Right atrium auricular region (tissue), 2 donors: ENCODE results near the gene GNA15. TPM values are rescaled to one million over a fixed set of nuclear protein-coding genes. Genes with fewer than 3 reads are reported as not detected.
"Not testable (repeated sequence)": the region's sequence is repeated elsewhere in the genome, so short reads cannot be mapped to it uniquely, and the experiment has no call there.

Experiments
- DNase-seq: peaks from one replicate; pipeline ENCODE4 v3.0.0-alpha.2; 2019; ENCODE audit warnings: low spot score
- H3K27ac ChIP-seq, 2 donors: fragments of 200-600 bp; sonication (generic); 1 replicate in 1 of 2; 2 replicates in 1 of 2; pipeline ENCODE4 v1.5.1; 2016 to 2019
- H3K27me3 ChIP-seq, 2 donors: fragments of 200-600 bp; sonication (generic); one replicate each; pipeline versions ENCODE4 v1.5.1 to v1.6.0; 2017 to 2019
- H3K36me3 ChIP-seq: fragments of 200-600 bp; sonication (generic); one replicate; pipeline ENCODE4 v1.5.1; 2016
- H3K4me1 ChIP-seq, 2 donors: fragments of 200-600 bp; sonication (generic); one replicate each; pipeline versions ENCODE4 v1.5.1 to v1.6.0; 2017 to 2019
- H3K4me3 ChIP-seq, 2 donors: fragments of 200-600 bp; sonication (generic); 1 replicate in 1 of 2; 2 replicates in 1 of 2; pipeline ENCODE4 v1.5.1; 2017 to 2019; ENCODE audit warnings: mild to moderate bottlenecking in 1 of 2, moderate library complexity in 1 of 2
- H3K9me3 ChIP-seq, 2 donors: fragments of 200-600 bp; sonication (generic); one replicate each; pipeline ENCODE4 v1.5.1; 2019
- CTCF ChIP-seq, 2 donors: fragments of 200-600 bp; sonication (generic); IDR thresholded peaks; one replicate each; pipeline ENCODE4 v1.5.1; 2019; ENCODE audit warnings: antibody characterized with exemption in 2 of 2
- total RNA-seq, 2 donors: library from RNA; depleted of rRNA; stranded (reverse); fragments of >200 nt; gene quantifications; one replicate each; pipeline ENCODE4 v1.1.0, GENCODE V29; 2016

Gene GNA15
- total RNA-seq, 2 donors from 2014 or later, result 0.74 to 3.0 TPM

GRCh38 chr19:3187662-3188511 is 52.1 kb downstream of the GNA15 start:
- no peak for DNase-seq
- Histone ChIP-seq H3K9me3 (no peaks in the 10 kb centered on the region), H3K27ac (no peak overlapping the region), H3K4me3 (no peak overlapping the region), H3K36me3 (no peaks in the 10 kb centered on the region), H3K4me1 (peaks cover 0 to 31% of the 10 kb centered on the region in 2 donors), H3K27me3 (no peaks in the 10 kb centered on the region)
- TF ChIP-seq CTCF (IDR thresholded peaks at IDR 0.05), result no peak

GRCh38 chr19:3188627-3189596 is 53.1 kb downstream of the GNA15 start:
- no peak overlapping the region for H3K27ac ChIP-seq
- DNase-seq, result no peak
- TF ChIP-seq CTCF (IDR thresholded peaks at IDR 0.05), result no peak
- H3K9me3 ChIP-seq, result no peaks in the 10 kb centered on the region
- no peaks in the 10 kb centered on the region for H3K27me3 ChIP-seq
- H3K36me3 ChIP-seq, result no peaks in the 10 kb centered on the region
- peaks cover 0 to 31% of the 10 kb centered on the region in 2 donors for H3K4me1 ChIP-seq
- no peak overlapping the region for H3K4me3 ChIP-seq

GRCh38 chr19:3189702-3190469 is 54.1 kb downstream of the GNA15 start:
- DNase-seq, result no peak

GRCh38 chr19:3190470-3190770 is 54.6 kb downstream of the GNA15 start:
- TF ChIP-seq CTCF (IDR thresholded peaks at IDR 0.05), result no peak
- peaks cover 0 to 25% of the 10 kb centered on the region in 2 donors for H3K4me1 ChIP-seq
- no peaks in the 10 kb centered on the region for H3K36me3 ChIP-seq
- no peak overlapping the region for H3K4me3 ChIP-seq
- H3K27ac ChIP-seq, result no peak overlapping the region
- no peak for DNase-seq
- no peaks in the 10 kb centered on the region for H3K27me3 ChIP-seq
- no peaks in the 10 kb centered on the region for H3K9me3 ChIP-seq

More at GRCh38 chr19:3189702-3190469, 54.1 kb downstream of the GNA15 start:
- H3K27me3 ChIP-seq, result no peaks in the 10 kb centered on the region
- H3K9me3 ChIP-seq, result no peaks in the 10 kb centered on the region
- no peak for TF ChIP-seq CTCF (IDR thresholded peaks at IDR 0.05)
- no peaks in the 10 kb centered on the region for H3K36me3 ChIP-seq
- H3K4me1 ChIP-seq, result peaks cover 0 to 28% of the 10 kb centered on the region in 2 donors
- no peak overlapping the region for H3K4me3 ChIP-seq
- H3K27ac ChIP-seq, result no peak overlapping the region

GRCh38 chr19:3190921-3191805 is 55.3 kb downstream of the GNA15 start:
- DNase-seq, result no peak
- no peak for TF ChIP-seq CTCF (IDR thresholded peaks at IDR 0.05)

GRCh38 chr19:3191806-3192104 is 55.9 kb downstream of the GNA15 start:
- not testable (repeated sequence) for DNase-seq, H3K27ac ChIP-seq, H3K36me3 ChIP-seq, H3K4me3 ChIP-seq, H3K27me3 ChIP-seq, H3K9me3 ChIP-seq
- peaks cover 0 to 19% of the 10 kb centered on the region in 2 donors for H3K4me1 ChIP-seq

More at GRCh38 chr19:3190921-3191805, 55.3 kb downstream of the GNA15 start:
- no peak overlapping the region for H3K27ac ChIP-seq
- H3K4me1 ChIP-seq, result peaks cover 0 to 25% of the 10 kb centered on the region in 2 donors
- H3K4me3 ChIP-seq, result no peak overlapping the region
- H3K9me3 ChIP-seq, result no peaks in the 10 kb centered on the region
- no peaks in the 10 kb centered on the region for H3K36me3 ChIP-seq
- no peaks in the 10 kb centered on the region for H3K27me3 ChIP-seq
